AG04450 (cell line): ENCODE measurements around the gene PIKFYVE. TPM values are rescaled to one million over a fixed set of nuclear protein-coding genes. Genes with fewer than 3 reads are reported as not detected.

Source experiments
- CTCF ChIA-PET: fragments of 300-600, 350-600 bp; formaldehyde crosslinking; extraction: SDS; loops from one replicate; lab custom pipeline; 2022; ENCODE audit warnings: antibody characterized with exemption, inconsistent platforms; lab: Charles Lee
- POLR2A ChIA-PET: fragments of 350-600 bp; formaldehyde crosslinking; extraction: SDS; loops from one replicate; lab custom pipeline; 2021; ENCODE audit warnings: antibody characterized with exemption, inconsistent platforms; lab: Yijun Ruan, JAX
- DNase-seq: peaks from one replicate; pipeline ENCODE4 v3.0.0-alpha.2; 2011; ENCODE audit warnings: low read depth, low spot score
- H3K27ac ChIP-seq: one replicate; pipeline ENCODE4 v1.5.1; 2012; ENCODE audit warnings: low read depth, low read length, control low read depth
- H3K27me3 ChIP-seq: one replicate; pipeline ENCODE4 v1.6.0; 2012; ENCODE audit warnings: low read length; ENCODE audit not compliant: control insufficient read depth, insufficient read depth
- H3K4me3 ChIP-seq: 2 replicates; pipeline ENCODE4 v1.5.1; 2011; ENCODE audit warnings: mild to moderate bottlenecking, low read depth, low read length, control low read depth
- H3K9me3 ChIP-seq: 2 replicates; pipeline ENCODE4 v1.5.1; 2012; ENCODE audit warnings: low read length; ENCODE audit not compliant: control insufficient read depth, insufficient read depth
- CTCF ChIP-seq: IDR thresholded peaks from 2 replicates; pipeline ENCODE4 v1.5.1; 2011; ENCODE audit warnings: low read depth, low read length, control low read depth, inconsistent platforms
- polyA plus RNA-seq: library from polyadenylated mRNA; depleted of rRNA; stranded (reverse); fragments of >200 nt; gene quantifications from 2 replicates; pipeline ENCODE4 v1.2.3, GENCODE V29; 2011

The PIKFYVE gene
- polyA plus RNA-seq, 1 experiment: 23.8 TPM

GRCh38 chr2:208363485-208363884 lies 97.4 kb downstream of the PIKFYVE start:
- CTCF ChIA-PET: interaction anchor here (1.8 kb wide), 1 partner anchor 10 kb away, joined by 7 read pairs; no protein-coding TSS in a partner anchor
- Histone ChIP-seq H3K27ac (no peak overlapping the region), H3K27me3 (peaks cover 5% of the 10 kb centered on the region), H3K4me3 (no peak overlapping the region), H3K9me3 (peaks cover 18% of the 10 kb centered on the region)
- POLR2A ChIA-PET: no interaction called here
- TF ChIP-seq CTCF: no peak
- peak; percentile 39 for DNase-seq

GRCh38 chr2:208366215-208367127 lies 100.4 kb downstream of the PIKFYVE start:
- H3K27ac ChIP-seq: no peak overlapping the region
- H3K27me3 ChIP-seq: peaks cover 5% of the 10 kb centered on the region
- CTCF ChIA-PET: interaction anchor here (1.5 kb wide), 1 partner anchor 29 kb away, joined by 4 read pairs; no protein-coding TSS in a partner anchor
- DNase-seq: no peak
- H3K4me3 ChIP-seq: no peak overlapping the region
- POLR2A ChIA-PET: no interaction called here
- TF ChIP-seq CTCF: no peak
- no peaks in the 10 kb centered on the region for H3K9me3 ChIP-seq

GRCh38 chr2:208369091-208369490 lies 103.0 kb downstream of the PIKFYVE start:
- ChIA-PET CTCF (interaction anchor here (0.5 kb wide), 1 partner anchor 193 kb away, joined by 3 read pairs; no protein-coding TSS in a partner anchor), POLR2A (interaction anchor here (0.6 kb wide), 1 partner anchor 115 kb away, joined by 4 read pairs; no protein-coding TSS in a partner anchor)
- DNase-seq: no peak
- TF ChIP-seq CTCF: no peak
- H3K27me3 ChIP-seq: peaks cover 5% of the 10 kb centered on the region
- no peaks in the 10 kb centered on the region for H3K9me3 ChIP-seq
- no peak overlapping the region for H3K27ac ChIP-seq
- H3K4me3 ChIP-seq: no peak overlapping the region

- Histone ChIP-seq H3K27ac (no peak overlapping the region), H3K9me3 (no peaks in the 10 kb centered on the region), H3K4me3 (no peak overlapping the region), H3K27me3 (peaks cover 5% of the 10 kb centered on the region)
- TF ChIP-seq CTCF: no peak
- ChIA-PET CTCF (interaction anchor here (1.1 to 1.5 kb wide), 2 partner anchors 21 to 196 kb away, joined by 4 to 8 read pairs; no protein-coding TSS in a partner anchor), POLR2A (no interaction called here)
- DNase-seq: no peak
These were observed 105.0 kb downstream of the PIKFYVE start for GRCh38 chr2:208370881-208371633.
